Lung (tissue), 12 donors: Measurements from ENCODE around the gene POLR3H. TPM values are rescaled to one million over a fixed set of nuclear protein-coding genes. Genes with fewer than 3 reads are reported as not detected.

Source experiments
- ATAC-seq: fragments of 200-7000 bp; cut with Tn5 transposase; one replicate; pipeline ENCODE4 v1.9.1; 2020; ENCODE audit warnings: moderate number of reproducible peaks; ENCODE audit not compliant: insufficient read depth, low FRiP score
- DNase-seq, 3 donors: peaks; one replicate each; pipeline ENCODE4 v3.0.0-alpha.2; 2013 to 2017
- H3K27ac ChIP-seq, 2 donors: one replicate each; pipeline ENCODE4 v1.5.1; 2013; ENCODE audit warnings: mild to moderate bottlenecking in 2 of 2, moderate library complexity in 2 of 2, control low read depth in 1 of 2, inconsistent platforms in 1 of 2, low read depth in 1 of 2, low read length in 1 of 2
- H3K27me3 ChIP-seq, 3 donors: one replicate each; pipeline ENCODE4 v1.5.1; 2013; ENCODE audit warnings: low read length in 2 of 3; ENCODE audit not compliant: control insufficient read depth in 3 of 3, insufficient read depth in 3 of 3
- H3K36me3 ChIP-seq, 4 donors: one replicate each; pipeline ENCODE4 v1.5.1; 2013; ENCODE audit warnings: low read length in 4 of 4, mild to moderate bottlenecking in 1 of 4, moderate library complexity in 1 of 4; ENCODE audit not compliant: control insufficient read depth in 4 of 4, insufficient read depth in 4 of 4
- H3K4me1 ChIP-seq, 5 donors: one replicate each; pipeline ENCODE4 v1.5.1; 2013; ENCODE audit warnings: low read length in 5 of 5, mild to moderate bottlenecking in 2 of 5, moderate library complexity in 1 of 5; ENCODE audit not compliant: control insufficient read depth in 5 of 5, insufficient read depth in 5 of 5
- H3K4me3 ChIP-seq: one replicate; pipeline ENCODE4 v1.5.1; 2013; ENCODE audit warnings: mild to moderate bottlenecking, control low read depth, moderate library complexity
- H3K9ac ChIP-seq, 2 donors: one replicate each; pipeline ENCODE4 v1.5.1; 2013; ENCODE audit warnings: low read length in 2 of 2, control low read depth in 1 of 2; ENCODE audit not compliant: insufficient read depth in 1 of 2
- H3K9me3 ChIP-seq, 4 donors: one replicate each; pipeline ENCODE4 v1.5.1; 2013; ENCODE audit warnings: low read length in 3 of 4, mild to moderate bottlenecking in 1 of 4, moderate library complexity in 1 of 4; ENCODE audit not compliant: control insufficient read depth in 4 of 4, insufficient read depth in 3 of 4
- WGBS, 2 donors: extraction: QIAGEN DNeasy Blood & Tissue Kit; methylation state at CpG; one replicate each; pipeline ENCODE4 v1.1.7; 2013; 5-methylcytosine and 5-hydroxymethylcytosine counted together
- polyA plus RNA-seq, 2 donors: library from polyadenylated mRNA; stranded (reverse); fragments of 200-250 nt; gene quantifications; one replicate each; pipeline ENCODE4 v1.2.1, GENCODE V29; 2013
- total RNA-seq, 2 donors: library from RNA; depleted of rRNA in 1 of 2; stranded (reverse); fragments of >200 nt in 1 of 2; gene quantifications; one replicate each; pipeline ENCODE4 v1.2.1, GENCODE V29; 2014 to 2021
- TF ChIP-seq, protein P1 (sequence below): IDR thresholded peaks from 2 replicates; pipeline ENCODE4 v1.5.1; 2012; ENCODE audit warnings: mild to moderate bottlenecking; ENCODE audit errors: control extremely low read depth, extremely low read depth
- donor health status: control.
- donor health status: control.
- donor health status: Bipolar disorder and iron deficiency.
- donor health status: healthy.
- donor health status: DM: yes; HTN: yes; CAD: no.

Gene POLR3H
- total and polyA plus RNA-seq, 4 donors, result 12.1 to 65.9 (median 39.8) TPM

DNA sequence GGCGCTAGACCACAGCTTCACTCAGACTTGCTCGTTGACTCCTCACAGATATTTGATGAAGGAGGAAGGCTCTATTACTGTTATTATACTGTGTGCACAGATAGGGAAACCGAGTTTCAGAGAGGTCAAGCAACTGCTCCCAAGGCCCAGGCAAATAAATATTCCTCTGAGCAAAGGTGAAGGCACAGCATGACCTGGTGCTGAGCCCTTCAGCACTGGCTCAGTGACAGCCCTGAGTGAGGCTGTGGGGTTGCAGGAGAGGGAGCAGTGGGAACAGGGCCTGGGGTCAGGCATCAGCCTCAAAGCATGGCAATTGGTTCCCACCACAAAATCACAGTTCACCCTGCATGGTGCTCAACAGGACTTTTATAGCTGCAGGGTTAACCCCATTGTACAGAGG is 7.1 kb downstream of the POLR3H start:
- TF ChIP-seq, protein P1, sequence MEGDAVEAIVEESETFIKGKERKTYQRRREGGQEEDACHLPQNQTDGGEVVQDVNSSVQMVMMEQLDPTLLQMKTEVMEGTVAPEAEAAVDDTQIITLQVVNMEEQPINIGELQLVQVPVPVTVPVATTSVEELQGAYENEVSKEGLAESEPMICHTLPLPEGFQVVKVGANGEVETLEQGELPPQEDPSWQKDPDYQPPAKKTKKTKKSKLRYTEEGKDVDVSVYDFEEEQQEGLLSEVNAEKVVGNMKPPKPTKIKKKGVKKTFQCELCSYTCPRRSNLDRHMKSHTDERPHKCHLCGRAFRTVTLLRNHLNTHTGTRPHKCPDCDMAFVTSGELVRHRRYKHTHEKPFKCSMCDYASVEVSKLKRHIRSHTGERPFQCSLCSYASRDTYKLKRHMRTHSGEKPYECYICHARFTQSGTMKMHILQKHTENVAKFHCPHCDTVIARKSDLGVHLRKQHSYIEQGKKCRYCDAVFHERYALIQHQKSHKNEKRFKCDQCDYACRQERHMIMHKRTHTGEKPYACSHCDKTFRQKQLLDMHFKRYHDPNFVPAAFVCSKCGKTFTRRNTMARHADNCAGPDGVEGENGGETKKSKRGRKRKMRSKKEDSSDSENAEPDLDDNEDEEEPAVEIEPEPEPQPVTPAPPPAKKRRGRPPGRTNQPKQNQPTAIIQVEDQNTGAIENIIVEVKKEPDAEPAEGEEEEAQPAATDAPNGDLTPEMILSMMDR, result no peak
- peaks cover 0 to 32% (median 8%) of the 10 kb centered on the region in 4 donors for H3K36me3 ChIP-seq
- H3K27ac ChIP-seq, result no peak overlapping the region
- no peak overlapping the region for H3K9ac ChIP-seq
- DNase-seq, result no peak
- ATAC-seq, result no peak
- 81 to 83% methylated on average over 3 of the region's 3 CpGs for WGBS, 2 donors
- peaks cover 0 to 3% (median 0%) of the 10 kb centered on the region in 5 donors for H3K4me1 ChIP-seq
- H3K4me3 ChIP-seq, result no peak overlapping the region
- H3K27me3 ChIP-seq, result no peaks in the 10 kb centered on the region
- no peaks in the 10 kb centered on the region for H3K9me3 ChIP-seq

DNA sequence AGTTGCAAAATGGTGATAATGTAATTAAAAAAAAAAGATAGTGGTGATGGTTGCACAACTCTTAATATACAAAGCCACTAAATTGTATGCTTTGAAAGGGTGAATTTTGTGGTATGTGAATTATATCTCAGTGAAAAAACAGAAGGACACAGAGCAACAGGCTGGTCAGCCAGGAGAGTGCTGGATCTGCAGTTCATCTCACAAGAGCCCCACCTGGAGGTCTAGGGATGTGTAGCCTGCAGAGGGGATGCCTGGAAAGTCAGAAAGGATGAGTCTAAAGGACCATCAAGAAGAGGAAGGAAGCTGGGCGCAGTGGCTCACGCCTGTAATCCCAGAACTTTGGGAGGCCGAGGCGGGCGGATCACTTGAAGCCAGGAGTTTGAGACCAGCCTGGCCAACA is 9.0 kb downstream of the POLR3H start:
- no peak overlapping the region for H3K9ac ChIP-seq
- H3K36me3 ChIP-seq, result peaks cover 0 to 47% (median 17%) of the 10 kb centered on the region in 4 donors
- H3K27ac ChIP-seq, result no peak overlapping the region
- no peak overlapping the region for H3K4me3 ChIP-seq
- ATAC-seq, result no peak
- DNase-seq, result no peak
- WGBS, 2 donors, result 46 to 80% methylated on average over 5 of the region's 5 CpGs
- TF ChIP-seq, protein P1, result no peak
- no peaks in the 10 kb centered on the region for H3K4me1 ChIP-seq
- no peaks in the 10 kb centered on the region for H3K9me3 ChIP-seq
- no peaks in the 10 kb centered on the region for H3K27me3 ChIP-seq

- 96 to 97% methylated on average over 8 of the region's 8 CpGs for WGBS, 2 donors
- Histone ChIP-seq H3K9me3 (no peaks in the 10 kb centered on the region), H3K27me3 (no peaks in the 10 kb centered on the region), H3K9ac (no peak overlapping the region), H3K27ac (no peak overlapping the region), H3K36me3 (peaks cover 0 to 50% (median 18%) of the 10 kb centered on the region in 4 donors), H3K4me3 (no peak overlapping the region), H3K4me1 (no peaks in the 10 kb centered on the region)
- ATAC-seq (no peak), DNase-seq (no peak)
- TF ChIP-seq, protein P1, result no peak
Observed at GRCh38 chr22:41534219-41534618, 10.1 kb downstream of the POLR3H start.
